GM23338 (cell line): Measurements from ENCODE around the gene LRRC8E. TPM values are rescaled to one million over a fixed set of nuclear protein-coding genes. Genes with fewer than 3 reads are reported as not detected.

ENCODE experiments used
- ATAC-seq: fragments of 200-7000 bp; cut with Tn5 transposase; 3 replicates; pipeline ENCODE4 v1.9.1; 2020
- DNase-seq: peaks from one replicate; pipeline ENCODE4 v3.0.0-alpha.2; 2015; ENCODE audit warnings: low spot score
- H2AFZ ChIP-seq: fragments of 200-600 bp; sonication (generic); 2 replicates; pipeline ENCODE4 v1.8.0; 2016; ENCODE audit warnings: antibody characterized with exemption, mild to moderate bottlenecking, moderate library complexity
- H3F3A ChIP-seq: fragments of 200-600 bp; sonication (generic); replicated peaks from 2 replicates; pipeline ENCODE4 v1.8.0; 2017; ENCODE audit warnings: antibody characterized with exemption, mixed run types, low read depth
- H3K27ac ChIP-seq: fragments of 200-600 bp; sonication (generic); 2 replicates; pipeline ENCODE4 v1.6.1; 2016; ENCODE audit warnings: low read depth
- H3K27me3 ChIP-seq: fragments of 200-600 bp; sonication (generic); 2 replicates; pipeline ENCODE4 v1.8.0; 2016; ENCODE audit warnings: mild to moderate bottlenecking, mixed run types, moderate library complexity; ENCODE audit not compliant: insufficient read depth
- H3K36me3 ChIP-seq: fragments of 200-600 bp; sonication (generic); 2 replicates; pipeline ENCODE4 v1.8.0; 2016; ENCODE audit warnings: mild to moderate bottlenecking; ENCODE audit not compliant: insufficient read depth
- H3K4me1 ChIP-seq: fragments of 200-600 bp; sonication (generic); 2 replicates; pipeline ENCODE4 v1.8.0; 2016; ENCODE audit warnings: mild to moderate bottlenecking, moderate library complexity; ENCODE audit not compliant: insufficient read depth
- H3K4me2 ChIP-seq: fragments of 200-600 bp; sonication (generic); 2 replicates; pipeline ENCODE4 v1.7.1; 2017; ENCODE audit warnings: mixed run types
- H3K4me3 ChIP-seq: fragments of 200-600 bp; sonication (generic); 2 replicates; pipeline ENCODE4 v1.6.1; 2016; ENCODE audit warnings: mixed run types
- H3K79me2 ChIP-seq: fragments of 200-600 bp; sonication (generic); replicated peaks from 2 replicates; pipeline ENCODE4 v1.8.0; 2017; ENCODE audit warnings: mild to moderate bottlenecking; ENCODE audit not compliant: insufficient read depth
- H3K9me2 ChIP-seq: fragments of 200-600 bp; sonication (generic); 2 replicates; pipeline ENCODE4 v1.8.0; 2017; ENCODE audit not compliant: insufficient read depth
- H4K20me1 ChIP-seq: fragments of 200-600 bp; sonication (generic); replicated peaks from 2 replicates; pipeline ENCODE4 v1.8.0; 2017; ENCODE audit warnings: mild to moderate bottlenecking; ENCODE audit not compliant: insufficient read depth
- H3K27ac Mint-ChIP-seq: 2 replicates; pipeline ENCODE4 v1.8.0; 2020; ENCODE audit warnings: inconsistent platforms, mild to moderate bottlenecking, moderate library complexity, mixed read lengths
- H3K27me3 Mint-ChIP-seq: 3 replicates; pipeline ENCODE4 v1.8.0; 2022; ENCODE audit warnings: low read depth, mild to moderate bottlenecking, moderate library complexity, mixed read lengths, inconsistent platforms; ENCODE audit not compliant: insufficient read depth, poor library complexity
- H3K36me3 Mint-ChIP-seq: 3 replicates; pipeline ENCODE4 v1.8.0; 2021; ENCODE audit warnings: low read depth, mild to moderate bottlenecking, inconsistent platforms, moderate library complexity, mixed read lengths
- H3K4me1 Mint-ChIP-seq: 3 replicates; pipeline ENCODE4 v1.8.0; 2020; ENCODE audit warnings: mild to moderate bottlenecking, inconsistent platforms, mixed read lengths
- H3K4me3 Mint-ChIP-seq: 3 replicates; pipeline ENCODE4 v1.8.0; 2021; ENCODE audit warnings: moderate library complexity, mild to moderate bottlenecking, inconsistent platforms, mixed read lengths
- H3K9me3 Mint-ChIP-seq: 3 replicates; pipeline ENCODE4 v1.8.0; 2020; ENCODE audit warnings: moderate library complexity, mild to moderate bottlenecking, inconsistent platforms, mixed read lengths
- CTCF ChIP-seq, 2 experiments: fragments of 200-600 bp in 1 of 2; sonication (generic) in 1 of 2; conservative IDR thresholded peaks; 2 replicates each; pipeline versions ENCODE4 v1.5.1 to v1.6.1; 2016 to 2017; ENCODE audit warnings: antibody characterized with exemption in 2 of 2, low read depth in 2 of 2, mild to moderate bottlenecking in 2 of 2, moderate library complexity in 1 of 2
- ETS1 ChIP-seq: IDR thresholded peaks from 2 replicates; pipeline ENCODE4 v1.6.1; 2016; ENCODE audit warnings: antibody characterized with exemption
- EZH2 ChIP-seq: fragments of 200-600 bp; sonication (generic); IDR thresholded peaks from one replicate; pipeline ENCODE4 v1.8.0; 2017; ENCODE audit warnings: antibody characterized with exemption, mild to moderate bottlenecking, low read depth; ENCODE audit not compliant: unreplicated experiment
- EZH2phosphoT487 ChIP-seq: fragments of 200-600 bp; sonication (generic); IDR thresholded peaks from one replicate; pipeline ENCODE4 v1.8.1; 2018; ENCODE audit warnings: antibody characterized with exemption; ENCODE audit not compliant: unreplicated experiment
- NANOG ChIP-seq: IDR thresholded peaks from 2 replicates; pipeline ENCODE4 v1.6.1; 2016; ENCODE audit warnings: antibody characterized with exemption, borderline replicate concordance
- POLR2AphosphoS5 ChIP-seq: IDR thresholded peaks from 2 replicates; pipeline ENCODE4 v1.6.1; 2016; ENCODE audit warnings: antibody characterized with exemption, low read depth
- REST ChIP-seq: IDR thresholded peaks from one replicate; pipeline ENCODE4 v1.6.1; 2018; ENCODE audit warnings: antibody characterized with exemption; ENCODE audit not compliant: unreplicated experiment
- STAT1 ChIP-seq: IDR thresholded peaks from one replicate; pipeline ENCODE4 v1.6.1; 2016; ENCODE audit warnings: antibody characterized with exemption; ENCODE audit not compliant: unreplicated experiment
- ZNF114 ChIP-seq: fragments of 250-450 bp; sonication (Bioruptor Pico); IDR thresholded peaks from 2 replicates; pipeline ENCODE4 v1.5.0; 2020; ENCODE audit warnings: mild to moderate bottlenecking, moderate library complexity
- ZNF331 ChIP-seq: fragments of 250-450 bp; sonication (Bioruptor Pico); IDR thresholded peaks from 2 replicates; pipeline ENCODE4 v1.5.0; 2020; ENCODE audit warnings: low read depth, mild to moderate bottlenecking, moderate library complexity
- polyA plus RNA-seq: library from polyadenylated mRNA; unstranded; fragments of >200 nt; fragmentation: Nextera tagmentation; extraction: Ambion mirVana; gene quantifications from 2 replicates; pipeline ENCODE4 v1.2.1, GENCODE V29; 2016
- total RNA-seq: library from RNA; depleted of rRNA; stranded (reverse); fragments of >200 nt; shearing (Covaris generic); gene quantifications from 2 replicates; pipeline ENCODE4 v1.2.3, GENCODE V29; 2014

Gene LRRC8E
- total and polyA plus RNA-seq, 2 experiments from 2014 or later, result 0.29 to 4.8 TPM

GRCh38 chr19:7928334-7928706 is 40.0 kb downstream of the LRRC8E start:
- Histone ChIP-seq H4K20me1 (peaks cover 6% of the 10 kb centered on the region; the same call in 1 of the 2 replicates), H3K4me3 (no peak overlapping the region), H3F3A (peaks cover 31% of the 10 kb centered on the region), H3K79me2 (no peaks in the 10 kb centered on the region), H3K9me2 (no peaks in the 10 kb centered on the region), H3K4me2 (no peak overlapping the region), H3K27ac (no peak overlapping the region), H3K36me3 (peaks cover 3% of the 10 kb centered on the region; the same call in 1 of the 2 replicates), H2AFZ (no peak overlapping the region), H3K4me1 (peaks cover 4% of the 10 kb centered on the region; the same call in 1 of the 2 replicates), H3K27me3 (no peaks in the 10 kb centered on the region)
- Mint-ChIP-seq H3K4me3 (no peak overlapping the region; the same call in 2 of the 3 replicates), H3K27ac (no peak overlapping the region), H3K4me1 (peaks cover 4% of the 10 kb centered on the region), H3K9me3 (no peaks in the 10 kb centered on the region), H3K36me3 (peaks cover 41% of the 10 kb centered on the region), H3K27me3 (peaks cover 18% of the 10 kb centered on the region)
- TF ChIP-seq CTCF (conservative IDR thresholded peaks at IDR 0.05; ENCODE audit: low read depth in 2 of 2), result no peak
- no peak for TF ChIP-seq NANOG
- no peak for TF ChIP-seq EZH2
- TF ChIP-seq REST, result no peak
- TF ChIP-seq ZNF114 (CRISPR knock-in tag), result no peak
- no peak for TF ChIP-seq ETS1
- TF ChIP-seq POLR2AphosphoS5, result no peak
- no peak for TF ChIP-seq ZNF331
- TF ChIP-seq EZH2phosphoT487, result no peak
- no peak for TF ChIP-seq STAT1
- no peak for DNase-seq
- no peak for ATAC-seq
